GM23248 (cell line): ENCODE measurements around the gene TOP2A. TPM values are rescaled to one million over a fixed set of nuclear protein-coding genes. Genes with fewer than 3 reads are reported as not detected.

Experiments used
- DNase-seq: peaks from one replicate; pipeline ENCODE4 v3.0.0-alpha.2; 2015
- H2AFZ ChIP-seq: fragments of 200-600 bp; sonication (generic); 2 replicates; pipeline ENCODE4 v1.6.1; 2016; ENCODE audit warnings: antibody characterized with exemption
- H3F3A ChIP-seq: fragments of 200-600 bp; sonication (generic); 2 replicates; pipeline ENCODE4 v1.6.1; 2016; ENCODE audit warnings: mild to moderate bottlenecking, antibody characterized with exemption, mixed run types; ENCODE audit not compliant: insufficient read depth
- H3K27ac ChIP-seq: fragments of 200-600 bp; sonication (generic); 2 replicates; pipeline ENCODE4 v1.5.1; 2016; ENCODE audit warnings: mild to moderate bottlenecking
- H3K27me3 ChIP-seq: fragments of 200-600 bp; sonication (generic); replicated peaks from 2 replicates; pipeline ENCODE4 v1.6.1; 2016; ENCODE audit warnings: mild to moderate bottlenecking; ENCODE audit not compliant: insufficient read depth
- H3K36me3 ChIP-seq: fragments of 200-600 bp; sonication (generic); 2 replicates; pipeline ENCODE4 v1.6.1; 2016; ENCODE audit warnings: low read depth, mild to moderate bottlenecking
- H3K4me1 ChIP-seq: fragments of 200-600 bp; sonication (generic); 2 replicates; pipeline ENCODE4 v1.6.1; 2016; ENCODE audit warnings: mild to moderate bottlenecking; ENCODE audit not compliant: insufficient read depth
- H3K4me2 ChIP-seq: fragments of 200-600 bp; sonication (generic); one replicate; pipeline ENCODE4 v1.6.1; 2016; ENCODE audit warnings: mild to moderate bottlenecking; ENCODE audit not compliant: unreplicated experiment
- H3K4me3 ChIP-seq: fragments of 200-600 bp; sonication (generic); 2 replicates; pipeline ENCODE4 v1.5.1; 2016; ENCODE audit warnings: mild to moderate bottlenecking
- H3K79me2 ChIP-seq: fragments of 200-600 bp; sonication (generic); 2 replicates; pipeline ENCODE4 v1.6.1; 2016; ENCODE audit warnings: mild to moderate bottlenecking; ENCODE audit not compliant: insufficient read depth
- H3K9ac ChIP-seq: fragments of 200-600 bp; sonication (generic); 2 replicates; pipeline ENCODE4 v1.6.1; 2016; ENCODE audit warnings: mild to moderate bottlenecking
- H3K9me2 ChIP-seq: fragments of 200-600 bp; sonication (generic); 2 replicates; pipeline ENCODE4 v1.6.1; 2016; ENCODE audit warnings: mixed run types, mild to moderate bottlenecking, moderate library complexity; ENCODE audit not compliant: insufficient read depth
- H3K9me3 ChIP-seq: fragments of 200-600 bp; sonication (generic); one replicate; pipeline ENCODE4 v1.6.1; 2017; ENCODE audit warnings: low read depth
- H4K20me1 ChIP-seq: fragments of 200-600 bp; sonication (generic); 2 replicates; pipeline ENCODE4 v1.6.0; 2016; ENCODE audit not compliant: insufficient read depth
- EZH2 ChIP-seq: fragments of 200-600 bp; sonication (generic); IDR thresholded peaks from 2 replicates; pipeline ENCODE4 v1.6.1; 2018; ENCODE audit warnings: antibody characterized with exemption, mild to moderate bottlenecking; ENCODE audit not compliant: insufficient read depth, poor library complexity, severe bottlenecking
- EZH2phosphoT487 ChIP-seq: fragments of 200-600 bp; sonication (generic); IDR thresholded peaks from 2 replicates; pipeline ENCODE4 v1.6.1; 2018; ENCODE audit warnings: antibody characterized with exemption, moderate library complexity, mild to moderate bottlenecking, low read depth; ENCODE audit not compliant: insufficient read depth
- WGBS, 2 experiments: methylation state at CpG; one replicate each; pipeline ENCODE4 v1.1.6; 2015 to 2017; ENCODE audit warnings: low lambda C conversion rate in 2 of 2, low coverage in 1 of 2; ENCODE audit errors: missing lambda C conversion rate in 2 of 2; 5-methylcytosine and 5-hydroxymethylcytosine counted together
- in situ Hi-C: fragments of 300-500 bp; cut with MboI; formaldehyde crosslinking; loops from 2 replicates; pipeline ENCODE4 v1.15.0; 2020
- polyA plus RNA-seq: library from polyadenylated mRNA; unstranded; fragments of >200 nt; fragmentation: Nextera tagmentation; extraction: Ambion mirVana; gene quantifications from 2 replicates; pipeline ENCODE4 v1.2.1, GENCODE V29; 2016
- total RNA-seq: library from RNA; depleted of rRNA; stranded (reverse); fragments of >200 nt; shearing (Covaris generic); gene quantifications from 2 replicates; pipeline ENCODE4 v1.2.3, GENCODE V29; 2014

The TOP2A gene
- total and polyA plus RNA-seq, 2 experiments from 2014 or later, result 47.0 to 71.4 TPM

- whole genome bisulfite sequencing, 2 experiments, result 39 to 49% methylated on average over 9 to 10 of the region's 10 CpGs
- Histone ChIP-seq H3F3A (peaks cover 24% of the 10 kb centered on the region), H3K4me3 (no peak overlapping the region), H3K27ac (no peak overlapping the region), H2AFZ (no peak overlapping the region), H3K4me2 (no peak overlapping the region), H3K9me2 (no peaks in the 10 kb centered on the region), H3K9me3 (no peaks in the 10 kb centered on the region), H3K79me2 (peaks cover 68% of the 10 kb centered on the region), H3K4me1 (peaks cover 42% of the 10 kb centered on the region), H3K9ac (no peak overlapping the region), H3K36me3 (peaks cover 8% of the 10 kb centered on the region; the same call in 1 of the 2 replicates), H3K27me3 (no peaks in the 10 kb centered on the region), H4K20me1 (no peaks in the 10 kb centered on the region)
- TF ChIP-seq EZH2phosphoT487 (no peak), EZH2 (no peak)
- in situ Hi-C loops, result no loop called here
- peak; percentile 36 for DNase-seq
Observed at GRCh38 chr17:40349477-40349894, 68.2 kb downstream of the TOP2A start.

DNA sequence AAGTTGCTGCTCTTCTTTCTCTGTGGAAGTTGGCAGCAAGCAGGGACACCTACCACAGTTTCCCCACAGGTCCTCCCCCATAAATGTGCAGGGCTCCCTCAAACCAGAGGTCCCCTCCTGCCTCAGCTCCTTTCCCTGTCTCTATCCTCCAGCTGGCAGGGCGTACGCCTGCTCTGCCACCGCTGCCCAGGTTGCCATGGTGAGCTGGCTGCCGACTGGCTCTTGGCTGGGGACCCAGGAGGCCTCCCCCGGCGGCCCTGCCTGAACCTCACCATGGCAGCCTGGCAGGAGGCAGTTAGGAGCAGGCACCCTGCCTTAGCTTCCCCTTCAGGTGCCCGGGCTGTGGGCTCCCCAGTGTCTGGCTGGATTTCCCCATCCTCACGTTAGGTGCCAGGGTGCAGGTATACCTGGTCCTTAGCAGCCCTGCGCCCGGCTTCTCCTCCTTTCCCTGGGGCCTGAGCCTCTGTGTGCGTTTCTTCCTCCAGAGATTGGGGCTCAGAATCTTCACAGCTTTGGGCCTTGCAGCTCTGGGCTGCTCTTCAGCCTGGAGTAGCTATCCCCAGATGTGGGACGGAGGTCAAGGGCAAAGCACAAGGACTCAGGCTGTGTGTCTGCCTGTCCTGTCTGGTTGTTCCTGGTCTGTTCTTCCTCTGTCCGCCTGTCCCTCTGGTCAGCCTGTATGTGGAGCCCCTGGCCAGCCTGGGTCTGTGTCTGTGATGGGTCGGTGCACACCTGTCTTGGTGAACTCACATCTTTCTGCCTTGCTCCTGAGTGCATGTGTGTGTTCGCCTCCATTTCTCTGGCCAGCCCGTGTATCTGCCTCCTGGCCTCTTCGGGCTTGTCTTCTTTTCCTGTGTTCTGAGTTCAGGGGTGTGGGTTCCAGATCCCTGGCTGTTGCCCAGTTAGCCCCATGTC lies 68.9 kb downstream of the TOP2A start:
- in situ Hi-C loops, result no loop called here
- 57 to 58% methylated on average over 17 of the region's 17 CpGs for WGBS, 2 experiments
- no peaks in the 10 kb centered on the region for H3K9me3 ChIP-seq
- H2AFZ ChIP-seq, result no peak overlapping the region
- H3K4me3 ChIP-seq, result no peak overlapping the region
- H3K79me2 ChIP-seq, result peaks cover 75% of the 10 kb centered on the region
- H3K4me2 ChIP-seq, result no peak overlapping the region
- peak; percentile 31 for DNase-seq
- peaks cover 8% of the 10 kb centered on the region; the same call in 1 of the 2 replicates for H3K36me3 ChIP-seq
- H3F3A ChIP-seq, result peaks cover 27% of the 10 kb centered on the region
- no peaks in the 10 kb centered on the region for H3K9me2 ChIP-seq
- TF ChIP-seq EZH2, result no peak
- no peak for TF ChIP-seq EZH2phosphoT487
- no peak overlapping the region for H3K27ac ChIP-seq
- H3K9ac ChIP-seq, result no peak overlapping the region
- no peaks in the 10 kb centered on the region for H3K27me3 ChIP-seq
- H3K4me1 ChIP-seq, result peaks cover 49% of the 10 kb centered on the region
- no peaks in the 10 kb centered on the region for H4K20me1 ChIP-seq

DNA sequence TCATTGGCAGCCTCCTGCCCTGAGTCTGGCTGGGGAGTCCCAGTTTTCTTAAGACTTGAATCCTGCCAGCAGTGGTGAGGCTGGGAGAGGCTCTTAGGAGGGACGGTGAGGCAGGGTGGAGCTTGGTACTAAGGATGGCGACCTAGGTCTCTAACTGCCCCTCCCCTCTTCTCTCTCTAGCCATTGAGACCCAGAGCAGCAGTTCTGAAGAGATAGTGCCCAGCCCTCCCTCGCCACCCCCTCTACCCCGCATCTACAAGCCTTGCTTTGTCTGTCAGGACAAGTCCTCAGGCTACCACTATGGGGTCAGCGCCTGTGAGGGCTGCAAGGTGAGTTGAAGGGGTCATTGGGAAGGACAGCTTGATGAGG lies 69.6 kb downstream of the TOP2A start:
- Histone ChIP-seq H3K9ac (no peak overlapping the region), H4K20me1 (no peaks in the 10 kb centered on the region), H3K27me3 (no peaks in the 10 kb centered on the region), H3K79me2 (peaks cover 82% of the 10 kb centered on the region), H3K4me2 (no peak overlapping the region), H3K4me1 (peaks cover 50% of the 10 kb centered on the region), H3K36me3 (peaks cover 6% of the 10 kb centered on the region; the same call in 1 of the 2 replicates), H3K9me3 (no peaks in the 10 kb centered on the region), H3K4me3 (no peak overlapping the region), H3K27ac (no peak overlapping the region), H3F3A (peaks cover 20% of the 10 kb centered on the region), H3K9me2 (no peaks in the 10 kb centered on the region), H2AFZ (no peak overlapping the region)
- TF ChIP-seq EZH2phosphoT487, result no peak
- no peak for TF ChIP-seq EZH2
- DNase-seq, result no peak
- in situ Hi-C loops, result no loop called here
- 79 to 84% methylated on average over 5 of the region's 5 CpGs for WGBS, 2 experiments

DNA sequence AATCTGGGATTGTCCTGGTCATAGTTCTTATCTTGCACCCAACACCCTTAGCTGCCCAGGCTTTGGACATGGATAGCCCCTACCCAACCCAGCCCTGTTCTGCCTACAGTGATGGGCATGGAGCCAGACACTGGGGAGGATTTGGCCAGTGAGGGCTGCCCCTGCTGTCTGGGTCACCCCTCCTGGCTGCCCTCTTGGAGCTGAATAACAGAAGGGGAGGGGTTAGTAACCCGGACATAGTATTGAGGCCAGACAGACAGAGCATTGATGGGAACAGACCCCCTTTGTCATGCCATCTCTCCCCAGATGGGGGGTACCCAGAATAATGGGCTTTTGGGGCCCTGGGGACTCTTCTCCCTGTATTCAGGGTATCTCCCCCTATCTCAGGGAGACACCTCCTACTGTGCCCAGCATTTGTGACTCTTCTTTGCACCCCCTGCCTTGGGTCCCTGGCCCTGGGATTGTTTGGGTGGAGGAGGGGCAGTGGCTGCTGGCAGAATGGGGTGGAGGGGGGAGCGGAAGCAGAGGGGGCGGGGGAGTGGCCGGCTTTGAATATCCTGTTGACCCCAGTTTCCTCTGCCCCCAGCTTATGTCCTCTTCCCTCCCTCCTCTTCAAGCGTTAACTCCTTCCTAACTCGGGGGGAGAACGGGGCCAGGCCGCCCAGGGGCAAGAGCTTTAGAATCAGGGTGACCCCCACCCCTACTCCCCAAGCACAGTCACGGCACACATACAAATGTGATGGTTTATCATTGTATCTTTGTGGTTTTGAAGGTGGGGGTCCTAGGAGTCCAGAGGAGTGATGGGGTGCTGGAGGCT lies 70.2 kb downstream of the TOP2A start:
- no peak overlapping the region for H3K4me3 ChIP-seq
- DNase-seq, result no peak
- no peaks in the 10 kb centered on the region for H3K9me2 ChIP-seq
- in situ Hi-C loops, result no loop called here
- no peaks in the 10 kb centered on the region for H3K27me3 ChIP-seq
- no peak overlapping the region for H3K4me2 ChIP-seq
- H4K20me1 ChIP-seq, result no peaks in the 10 kb centered on the region
- H3K27ac ChIP-seq, result no peak overlapping the region
- no peaks in the 10 kb centered on the region for H3K9me3 ChIP-seq
- H3K9ac ChIP-seq, result no peak overlapping the region
- H3K36me3 ChIP-seq, result no peaks in the 10 kb centered on the region; the same call in 1 of the 2 replicates
- peaks cover 50% of the 10 kb centered on the region for H3K4me1 ChIP-seq
- no peak overlapping the region for H2AFZ ChIP-seq
- peaks cover 16% of the 10 kb centered on the region; the same call in 1 of the 2 replicates for H3F3A ChIP-seq
- H3K79me2 ChIP-seq, result peaks cover 88% of the 10 kb centered on the region
- WGBS, 2 experiments, result 64 to 67% methylated on average over 8 to 9 of the region's 9 CpGs
- TF ChIP-seq EZH2 (no peak), EZH2phosphoT487 (no peak)
